ENCODE results near the gene CFL2.

DNA sequence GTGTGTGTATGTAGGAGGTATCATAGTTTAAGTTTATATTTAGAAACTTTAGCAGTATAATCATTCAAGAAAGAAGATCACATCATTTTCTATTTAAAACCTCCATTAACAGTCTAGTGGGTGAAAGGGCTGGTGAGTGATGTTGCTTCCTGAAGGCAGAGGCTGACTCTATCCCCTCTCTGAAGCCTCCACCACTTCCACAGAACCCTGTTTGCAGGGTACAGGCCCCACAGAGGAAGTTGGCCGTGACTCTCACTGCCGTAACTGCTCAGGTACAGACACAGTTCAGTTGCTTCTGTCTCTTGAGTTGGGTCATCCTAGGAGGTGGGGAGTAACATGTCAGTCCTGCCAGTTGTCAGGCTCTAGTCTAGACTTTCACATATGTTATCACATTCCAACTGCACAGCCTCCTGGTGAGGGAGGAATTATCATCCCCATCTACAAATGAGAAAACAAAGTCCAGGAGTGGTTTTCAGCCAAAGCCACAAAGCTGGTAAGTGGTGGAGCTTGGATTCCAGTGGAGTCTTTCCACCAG lies 31.5 kb downstream of the CFL2 start:
- TF ChIP-seq, protein P1, sequence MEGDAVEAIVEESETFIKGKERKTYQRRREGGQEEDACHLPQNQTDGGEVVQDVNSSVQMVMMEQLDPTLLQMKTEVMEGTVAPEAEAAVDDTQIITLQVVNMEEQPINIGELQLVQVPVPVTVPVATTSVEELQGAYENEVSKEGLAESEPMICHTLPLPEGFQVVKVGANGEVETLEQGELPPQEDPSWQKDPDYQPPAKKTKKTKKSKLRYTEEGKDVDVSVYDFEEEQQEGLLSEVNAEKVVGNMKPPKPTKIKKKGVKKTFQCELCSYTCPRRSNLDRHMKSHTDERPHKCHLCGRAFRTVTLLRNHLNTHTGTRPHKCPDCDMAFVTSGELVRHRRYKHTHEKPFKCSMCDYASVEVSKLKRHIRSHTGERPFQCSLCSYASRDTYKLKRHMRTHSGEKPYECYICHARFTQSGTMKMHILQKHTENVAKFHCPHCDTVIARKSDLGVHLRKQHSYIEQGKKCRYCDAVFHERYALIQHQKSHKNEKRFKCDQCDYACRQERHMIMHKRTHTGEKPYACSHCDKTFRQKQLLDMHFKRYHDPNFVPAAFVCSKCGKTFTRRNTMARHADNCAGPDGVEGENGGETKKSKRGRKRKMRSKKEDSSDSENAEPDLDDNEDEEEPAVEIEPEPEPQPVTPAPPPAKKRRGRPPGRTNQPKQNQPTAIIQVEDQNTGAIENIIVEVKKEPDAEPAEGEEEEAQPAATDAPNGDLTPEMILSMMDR (tag by site-specific recombination; IDR thresholded peaks at IDR 0.05) = no peak
- TF ChIP-seq ZNF830 (tag by site-specific recombination; IDR thresholded peaks at IDR 0.05; ENCODE audit: low read depth) (no peak), ZBTB21 (tag by site-specific recombination; IDR thresholded peaks at IDR 0.05) (no peak)
- TF ChIP-seq, protein P2, sequence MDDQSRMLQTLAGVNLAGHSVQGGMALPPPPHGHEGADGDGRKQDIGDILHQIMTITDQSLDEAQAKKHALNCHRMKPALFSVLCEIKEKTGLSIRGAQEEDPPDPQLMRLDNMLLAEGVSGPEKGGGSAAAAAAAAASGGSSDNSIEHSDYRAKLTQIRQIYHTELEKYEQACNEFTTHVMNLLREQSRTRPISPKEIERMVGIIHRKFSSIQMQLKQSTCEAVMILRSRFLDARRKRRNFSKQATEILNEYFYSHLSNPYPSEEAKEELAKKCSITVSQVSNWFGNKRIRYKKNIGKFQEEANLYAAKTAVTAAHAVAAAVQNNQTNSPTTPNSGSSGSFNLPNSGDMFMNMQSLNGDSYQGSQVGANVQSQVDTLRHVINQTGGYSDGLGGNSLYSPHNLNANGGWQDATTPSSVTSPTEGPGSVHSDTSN (CRISPR knock-in tag; IDR thresholded peaks at IDR 0.05) = no peak
